ENCODE measurements around the gene VPS4A. TPM values are rescaled to one million over a fixed set of nuclear protein-coding genes. Genes with fewer than 3 reads are reported as not detected.

Gene VPS4A
- total and polyA plus RNA-seq, 2 of the 8 experiments (the other 6 are each of a cell fraction or from before 2014, with no cell fraction given) = 14.1 to 24.1 TPM

GRCh38 chr16:69313469-69313868 lies 2.3 kb downstream of the VPS4A start:
- no peaks in the 10 kb centered on the region for H3K27me3 ChIP-seq (replicated peaks in 1 of 4; ENCODE audit: control insufficient read depth in 3 of 4, extremely low read depth in 1 of 4, insufficient read depth in 3 of 4, low read length in 3 of 4)
- H4K20me1 ChIP-seq (replicated peaks in 1 of 2; ENCODE audit: control insufficient read depth in 1 of 2, insufficient read depth in 2 of 2, low read length in 2 of 2) = peaks cover 6 to 10% of the 10 kb centered on the region in 2 experiments
- WGBS, 2 experiments (ENCODE audit: extremely low coverage in 1 of 2, insufficient coverage in 1 of 2, insufficient read length in 1 of 2, insufficient replicate concordance in 2 of 2, low coverage in 1 of 2, low lambda C conversion rate in 2 of 2, missing lambda C conversion rate in 1 of 2) = 88% methylated on average over 5 of the region's 5 CpGs; no CpG with 5 or more reads in 1 of the 2 experiments
- no peak overlapping the region for H3K9ac ChIP-seq (replicated peaks in 1 of 4; ENCODE audit: extremely low read depth in 1 of 4, low read depth in 3 of 4, low read length in 3 of 4)
- H3K4me2 ChIP-seq (ENCODE audit: insufficient read depth in 1 of 2, low read depth in 2 of 2, low read length in 2 of 2) = no peak overlapping the region
- H2AK5ac ChIP-seq (ENCODE audit: low read depth, low read length) = no peak overlapping the region
- H2BK15ac ChIP-seq (ENCODE audit: low read length) = no peak overlapping the region
- peaks cover 6 to 10% (median 9%) of the 10 kb centered on the region in 4 experiments; a peak in 5 of 8 replicates for H3K36me3 ChIP-seq (ENCODE audit: control insufficient read depth in 2 of 4, insufficient read depth in 4 of 4, low read length in 3 of 4)
- 0 out of 2 replicates have a peak, but pooled peaks cover 3% of the 10 kb centered on the region for H3K23me2 ChIP-seq (ENCODE audit: low read depth, low read length)
- no peak overlapping the region for H2AFZ ChIP-seq (ENCODE audit: low read length)
- no peak overlapping the region for H2BK20ac ChIP-seq (ENCODE audit: low read length)
- no peak overlapping the region for H2BK120ac ChIP-seq (replicated peaks; ENCODE audit: low read depth, low read length)
- H3K18ac ChIP-seq (ENCODE audit: extremely low read depth, low read length) = no peak overlapping the region
- CTCF ChIA-PET (ENCODE audit: partially characterized antibody) = no interaction called here
- H2BK12ac ChIP-seq (ENCODE audit: low read depth, low read length) = no peak overlapping the region
- H2BK5ac ChIP-seq (ENCODE audit: low read depth, low read length) = no peak overlapping the region
- H3K14ac ChIP-seq (ENCODE audit: insufficient read length) = no peak overlapping the region
- H3K23ac ChIP-seq (ENCODE audit: insufficient read length) = no peak overlapping the region
- H4K8ac ChIP-seq (ENCODE audit: extremely low read depth, insufficient read depth, low read length) = no peak overlapping the region
- no peak overlapping the region for H4K91ac ChIP-seq (replicated peaks; ENCODE audit: insufficient read length, low read length)
- peaks cover 0 to 15% of the 10 kb centered on the region in 2 experiments; a peak in 1 of 4 replicates for H3K79me2 ChIP-seq (ENCODE audit: control insufficient read depth in 1 of 2, insufficient read depth in 2 of 2, low read length in 2 of 2)
- no peaks in the 10 kb centered on the region; the same call in 1 of the 2 replicates for H3K79me1 ChIP-seq (ENCODE audit: low read depth, low read length)
- POLR2A ChIA-PET (ENCODE audit: partially characterized antibody) = interaction anchor here (24.8 kb wide), 1 partner anchor 23 kb away, joined by 497 read pairs; the partner anchor contains the start of genes COG8, NIP7, PDF and TMED6
- no peak overlapping the region for H3K4ac ChIP-seq (replicated peaks; ENCODE audit: insufficient read length, low read depth, low read length)
- no peak for TF ChIP-seq SRF (IDR thresholded peaks at IDR 0.05; ENCODE audit: low read depth, low read length)
- TF ChIP-seq EZH2 (IDR thresholded peaks at IDR 0.05; ENCODE audit: low read depth, low read length, severe bottlenecking) = no peak
- no peak for TF ChIP-seq SP1 (IDR thresholded peaks at IDR 0.05; ENCODE audit: low read depth, low read length)
- no peak for TF ChIP-seq JUN (IDR thresholded peaks at IDR 0.05; ENCODE audit: low read depth, low read length)
- no peak for TF ChIP-seq NANOG (IDR thresholded peaks at IDR 0.05; ENCODE audit: insufficient read depth, low read depth, low read length, poor library complexity, severe bottlenecking)
- TF ChIP-seq SAP30 (IDR thresholded peaks at IDR 0.05; ENCODE audit: insufficient read depth, insufficient replicate concordance, low read length) = no peak
- TF ChIP-seq RXRA (IDR thresholded peaks at IDR 0.05; ENCODE audit: insufficient read depth, low read depth, low read length) = no peak
- TF ChIP-seq CBX5 (IDR thresholded peaks at IDR 0.05; ENCODE audit: low read depth, low read length) = no peak
- H3K56ac ChIP-seq (replicated peaks; ENCODE audit: insufficient read length, low read depth, low read length) = no peak overlapping the region
- H3K4me1 ChIP-seq (replicated peaks in 1 of 4; ENCODE audit: control insufficient read depth in 3 of 4, insufficient read depth in 4 of 4, low read length in 3 of 4) = peaks cover 0 to 4% (median 3%) of the 10 kb centered on the region in 4 experiments; a peak in 4 of 7 replicates
- no peak overlapping the region for H3K27ac ChIP-seq (ENCODE audit: low read depth, low read length)
- H3K9me3 ChIP-seq (ENCODE audit: insufficient read depth in 2 of 2, low read depth in 1 of 2, low read length in 1 of 2) = no peaks in the 10 kb centered on the region
- DNase-seq (ENCODE audit: low read depth in 1 of 2, low spot score in 2 of 2) (no peak), FAIRE-seq (no peak)
- H3K4me3 ChIP-seq (ENCODE audit: extremely low read depth in 1 of 4, insufficient read depth in 2 of 4, low read depth in 3 of 4, low read length in 4 of 4) = no peak overlapping the region
- H4K5ac ChIP-seq (ENCODE audit: insufficient read length, low read depth, low read length) = no peak overlapping the region

Measured in H1 (cell line).